Heart left ventricle (tissue), 13 donors: Measurements from ENCODE around the gene FNDC4.

Experiments used
- CTCF ChIP-seq, 12 donors: fragments of 200-600 bp; sonication (generic) in 4 of 12; IDR thresholded peaks; one replicate each; pipeline versions ENCODE4 v1.5.0 to v1.8.0; 2018 to 2022; ENCODE audit warnings: antibody characterized with exemption in 12 of 12, mild to moderate bottlenecking in 5 of 12
- POLR2A ChIP-seq, 2 donors: fragments of 450-650 bp; IDR thresholded peaks; one replicate each; pipeline ENCODE4 v1.6.1; 2017; ENCODE audit warnings: antibody characterized with exemption in 2 of 2, mild to moderate bottlenecking in 2 of 2, moderate library complexity in 2 of 2
- donor health status: ischemic (EF 13 %, LVEDD 7.1; RV severe dilation, severe dysfunction).
- donor health status: DM: no; HTN: yes; CAD: no.
- donor health status: DM: no; HTN: no; CAD: no.
- donor health status: ischemic (EF 25% LVEDD 6.9; RV normal size, moderate dysfunction).
- donor health status: ischemic (EF 25% LVEDD 5.7; RV mildly dilated, moderate dysfunction).
- donor health status: ischemic (EF 35%, LVEDD 5.7; RV mildly dilated, moderate dysfunction).
- donor health status: nonischemic (EF 11% LVEDD 7.7; RV severe dilation, severe dysfunction).
- donor health status: DM: yes; HTN: yes; CAD: no.
- donor health status: PGD.
- donor health status: ischemic (EF 29% LVEDD 5.4; RV normal size, mild dysfunction).
- donor health status: nonischemic (EF 23%, LVEDD 6.1; RV moderate dilation, normal function).

DNA sequence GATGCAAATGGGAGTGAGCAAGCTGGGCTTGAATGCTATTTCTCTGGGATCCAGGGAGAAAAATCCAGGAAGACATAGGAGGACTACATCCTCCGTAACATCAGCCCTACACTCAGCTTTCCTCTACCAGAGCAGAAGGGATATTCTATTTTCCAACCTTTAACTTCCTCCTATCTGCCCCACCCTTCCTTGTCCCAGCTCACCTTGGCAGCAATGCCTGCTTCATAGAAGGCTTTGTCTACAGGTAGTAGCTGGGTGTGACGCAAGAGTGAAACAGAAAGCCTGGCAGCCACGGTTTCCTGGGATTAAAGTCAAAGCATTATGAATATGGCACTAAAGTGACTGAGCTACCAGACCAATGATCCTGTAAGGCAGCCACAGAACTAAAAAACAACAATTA lies 48.9 kb downstream of the FNDC4 start:
- no peak for TF ChIP-seq CTCF (IDR thresholded peaks at IDR 0.05)
- no peak for TF ChIP-seq POLR2A (IDR thresholded peaks at IDR 0.05)
